ENCODE data around the gene DAB2IP.

Gene DAB2IP

DNA sequence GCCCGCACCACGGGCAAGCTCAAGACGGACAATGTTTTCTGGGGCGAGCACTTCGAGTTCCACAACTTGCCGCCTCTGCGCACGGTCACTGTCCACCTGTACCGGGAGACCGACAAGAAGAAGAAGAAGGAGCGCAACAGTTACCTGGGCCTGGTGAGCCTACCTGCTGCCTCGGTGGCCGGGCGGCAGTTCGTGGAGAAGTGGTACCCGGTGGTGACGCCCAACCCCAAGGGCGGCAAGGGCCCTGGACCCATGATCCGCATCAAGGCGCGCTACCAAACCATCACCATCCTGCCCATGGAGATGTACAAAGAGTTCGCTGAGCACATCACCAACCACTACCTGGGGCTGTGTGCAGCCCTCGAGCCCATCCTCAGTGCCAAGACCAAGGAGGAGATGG, 108.6 kb downstream of the DAB2IP start:
- WGBS (ENCODE audit: insufficient coverage, insufficient read length), result no CpG with 5 or more reads among the region's 23 CpGs
- Histone ChIP-seq H3K27me3 (ENCODE audit: control insufficient read depth, insufficient read depth, low read length) (no peaks in the 10 kb centered on the region), H3K36me3 (ENCODE audit: control insufficient read depth, insufficient read depth, low read length) (peaks cover 14% of the 10 kb centered on the region), H3K27ac (ENCODE audit: low read length) (no peak overlapping the region), H3K4me1 (ENCODE audit: control insufficient read depth, insufficient read depth, low read length) (no peaks in the 10 kb centered on the region), H3K4me3 (ENCODE audit: low read length) (no peak overlapping the region), H3K9me3 (ENCODE audit: control insufficient read depth, insufficient read depth, low read length) (no peaks in the 10 kb centered on the region)
- DNase-seq (ENCODE audit: low read depth, low spot score), result no peak

- Histone ChIP-seq H3K9me3 (ENCODE audit: control insufficient read depth, insufficient read depth, low read length) (no peaks in the 10 kb centered on the region), H3K27me3 (ENCODE audit: control insufficient read depth, insufficient read depth, low read length) (no peaks in the 10 kb centered on the region), H3K27ac (ENCODE audit: low read length) (no peak overlapping the region), H3K36me3 (ENCODE audit: control insufficient read depth, insufficient read depth, low read length) (peaks cover 14% of the 10 kb centered on the region), H3K4me1 (ENCODE audit: control insufficient read depth, insufficient read depth, low read length) (no peaks in the 10 kb centered on the region; the same call in 1 of the 2 replicates), H3K4me3 (ENCODE audit: low read length) (no peak overlapping the region)
- WGBS (ENCODE audit: insufficient coverage, insufficient read length), result no CpG with 5 or more reads among the region's 10 CpGs
- DNase-seq (ENCODE audit: low read depth, low spot score), result no peak
Measured at GRCh38 chr9:121760571-121760970, 109.1 kb downstream of the DAB2IP start.

DNA sequence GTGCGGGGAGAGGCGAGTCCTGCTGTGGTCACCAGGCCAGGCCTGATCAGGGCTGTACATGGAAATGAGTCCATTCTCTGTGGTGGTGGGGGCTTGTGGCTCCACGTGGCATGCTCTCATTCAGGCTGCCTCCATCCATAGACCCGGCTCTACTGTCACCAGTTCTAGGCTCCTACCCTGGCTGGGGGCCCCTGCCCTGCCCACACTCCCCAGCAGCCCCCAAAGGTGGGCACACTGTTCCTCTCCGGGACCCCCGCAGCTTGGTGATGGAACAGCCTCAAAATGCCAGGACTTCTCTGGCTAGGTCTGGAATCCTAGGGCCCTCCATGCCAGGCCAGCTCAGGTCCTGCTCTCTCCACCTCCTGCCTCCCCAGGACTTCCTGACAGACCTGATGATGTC, 111.7 kb downstream of the DAB2IP start:
- DNase-seq (ENCODE audit: low read depth, low spot score), result no peak
- H3K9me3 ChIP-seq (ENCODE audit: control insufficient read depth, insufficient read depth, low read length), result no peaks in the 10 kb centered on the region
- no peak overlapping the region for H3K27ac ChIP-seq (ENCODE audit: low read length)
- WGBS (ENCODE audit: insufficient coverage, insufficient read length), result no CpG with 5 or more reads among the region's 6 CpGs
- peaks cover 19% of the 10 kb centered on the region for H3K36me3 ChIP-seq (ENCODE audit: control insufficient read depth, insufficient read depth, low read length)
- no peaks in the 10 kb centered on the region; the same call in 1 of the 2 replicates for H3K4me1 ChIP-seq (ENCODE audit: control insufficient read depth, insufficient read depth, low read length)
- H3K27me3 ChIP-seq (ENCODE audit: control insufficient read depth, insufficient read depth, low read length), result no peaks in the 10 kb centered on the region
- no peak overlapping the region for H3K4me3 ChIP-seq (ENCODE audit: low read length)

GRCh38 chr9:121763561-121764370, 112.3 kb downstream of the DAB2IP start:
- DNase-seq (ENCODE audit: low read depth, low spot score), result no peak
- peaks cover 25% of the 10 kb centered on the region for H3K36me3 ChIP-seq (ENCODE audit: control insufficient read depth, insufficient read depth, low read length)
- WGBS (ENCODE audit: insufficient coverage, insufficient read length), result no CpG with 5 or more reads among the region's 21 CpGs

DNA sequence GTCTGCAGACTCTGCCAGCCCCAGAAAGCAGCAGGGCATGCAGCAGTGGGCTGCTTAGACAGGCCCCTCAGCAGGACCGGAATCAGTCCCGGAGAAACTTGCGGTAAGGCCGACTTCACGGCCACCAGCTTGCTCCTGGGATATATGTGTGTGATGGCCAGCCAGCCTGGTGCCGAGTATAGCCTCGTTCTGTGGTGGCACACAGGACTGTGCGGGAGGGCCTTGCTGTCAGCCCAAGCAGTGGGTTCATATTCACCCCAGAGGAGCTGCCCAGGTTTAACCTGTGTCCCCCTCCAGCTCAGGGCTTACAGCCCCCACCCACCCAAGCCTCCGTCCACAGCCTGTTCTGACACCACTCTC, 112.9 kb downstream of the DAB2IP start:
- DNase-seq (ENCODE audit: low read depth, low spot score), result no peak
- WGBS (ENCODE audit: insufficient coverage, insufficient read length), result no CpG with 5 or more reads among the region's 9 CpGs
- no peaks in the 10 kb centered on the region for H3K9me3 ChIP-seq (ENCODE audit: control insufficient read depth, insufficient read depth, low read length)
- peaks cover 25% of the 10 kb centered on the region for H3K36me3 ChIP-seq (ENCODE audit: control insufficient read depth, insufficient read depth, low read length)
- no peak overlapping the region for H3K4me3 ChIP-seq (ENCODE audit: low read length)
- no peaks in the 10 kb centered on the region for H3K27me3 ChIP-seq (ENCODE audit: control insufficient read depth, insufficient read depth, low read length)
- H3K27ac ChIP-seq (ENCODE audit: low read length), result no peak overlapping the region
- no peaks in the 10 kb centered on the region; the same call in 1 of the 2 replicates for H3K4me1 ChIP-seq (ENCODE audit: control insufficient read depth, insufficient read depth, low read length)

More at GRCh38 chr9:121763561-121764370, 112.3 kb downstream of the DAB2IP start:
- Histone ChIP-seq H3K9me3 (ENCODE audit: control insufficient read depth, insufficient read depth, low read length) (no peaks in the 10 kb centered on the region), H3K27ac (ENCODE audit: low read length) (no peak overlapping the region), H3K4me1 (ENCODE audit: control insufficient read depth, insufficient read depth, low read length) (no peaks in the 10 kb centered on the region; the same call in 1 of the 2 replicates), H3K4me3 (ENCODE audit: low read length) (no peak overlapping the region), H3K27me3 (ENCODE audit: control insufficient read depth, insufficient read depth, low read length) (no peaks in the 10 kb centered on the region)

DNA sequence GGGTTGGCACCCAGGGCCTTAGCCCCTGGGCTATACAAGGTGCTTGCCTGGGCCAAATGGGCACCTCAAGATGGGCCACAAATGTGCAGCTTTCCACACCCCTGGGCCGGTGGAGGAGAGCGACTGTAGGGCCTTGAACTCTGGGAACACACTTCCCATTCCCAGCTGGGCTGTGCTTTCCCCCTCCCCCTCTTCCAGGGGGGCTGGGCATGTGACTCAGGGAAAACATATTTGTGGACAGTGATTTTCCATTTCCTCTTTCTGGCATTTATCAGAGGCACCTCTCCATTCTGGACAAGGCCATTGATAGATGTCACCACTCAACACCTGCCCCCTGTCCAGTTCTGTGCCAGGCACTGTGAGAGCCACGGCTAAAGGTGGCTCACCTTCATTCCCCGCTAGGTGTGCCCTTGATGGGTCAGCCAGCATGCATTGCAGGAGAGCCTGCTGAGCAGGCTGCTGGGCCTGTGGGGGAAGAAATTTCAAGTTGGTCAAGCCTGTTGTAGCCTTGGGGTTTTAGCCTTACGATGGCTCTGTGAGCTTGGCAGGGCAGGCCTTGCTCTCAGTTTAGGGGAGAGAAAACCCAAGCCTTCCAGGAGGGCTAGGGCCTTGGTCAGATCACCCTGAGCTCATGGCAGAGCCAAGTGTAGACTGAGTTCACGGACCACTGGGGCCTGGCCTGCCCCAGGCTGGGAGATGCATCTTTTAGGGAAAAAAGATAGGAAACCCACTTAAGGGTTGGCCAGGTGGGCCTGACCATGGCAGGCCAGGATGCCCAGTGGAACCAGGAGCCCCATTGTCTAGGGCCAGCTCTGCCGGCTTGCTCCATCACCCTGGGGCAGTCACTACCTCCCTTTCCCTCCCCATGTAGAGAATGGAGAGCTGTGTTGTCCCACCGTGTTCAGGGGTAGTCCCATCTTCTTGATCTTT, 113.9 kb downstream of the DAB2IP start:
- Histone ChIP-seq H3K27ac (ENCODE audit: low read length) (no peak overlapping the region), H3K4me1 (ENCODE audit: control insufficient read depth, insufficient read depth, low read length) (no peaks in the 10 kb centered on the region; the same call in 1 of the 2 replicates), H3K4me3 (ENCODE audit: low read length) (no peak overlapping the region), H3K9me3 (ENCODE audit: control insufficient read depth, insufficient read depth, low read length) (no peaks in the 10 kb centered on the region), H3K27me3 (ENCODE audit: control insufficient read depth, insufficient read depth, low read length) (no peaks in the 10 kb centered on the region), H3K36me3 (ENCODE audit: control insufficient read depth, insufficient read depth, low read length) (peaks cover 19% of the 10 kb centered on the region)
- no peak for DNase-seq (ENCODE audit: low read depth, low spot score)
- WGBS (ENCODE audit: insufficient coverage, insufficient read length), result no CpG with 5 or more reads among the region's 8 CpGs

GRCh38 chr9:121766081-121766683, 114.7 kb downstream of the DAB2IP start:
- no peak overlapping the region for H3K4me3 ChIP-seq (ENCODE audit: low read length)
- WGBS (ENCODE audit: insufficient coverage, insufficient read length), result no CpG with 5 or more reads among the region's 19 CpGs
- H3K27me3 ChIP-seq (ENCODE audit: control insufficient read depth, insufficient read depth, low read length), result no peaks in the 10 kb centered on the region
- no peaks in the 10 kb centered on the region; the same call in 1 of the 2 replicates for H3K4me1 ChIP-seq (ENCODE audit: control insufficient read depth, insufficient read depth, low read length)
- no peak overlapping the region for H3K27ac ChIP-seq (ENCODE audit: low read length)
- H3K9me3 ChIP-seq (ENCODE audit: control insufficient read depth, insufficient read depth, low read length), result no peaks in the 10 kb centered on the region
- DNase-seq (ENCODE audit: low read depth, low spot score), result no peak
- H3K36me3 ChIP-seq (ENCODE audit: control insufficient read depth, insufficient read depth, low read length), result peaks cover 16% of the 10 kb centered on the region

GRCh38 chr9:121767171-121767769, 115.8 kb downstream of the DAB2IP start:
- H3K36me3 ChIP-seq (ENCODE audit: control insufficient read depth, insufficient read depth, low read length), result peaks cover 16% of the 10 kb centered on the region
- no peak overlapping the region for H3K4me3 ChIP-seq (ENCODE audit: low read length)
- H3K9me3 ChIP-seq (ENCODE audit: control insufficient read depth, insufficient read depth, low read length), result no peaks in the 10 kb centered on the region
- WGBS (ENCODE audit: insufficient coverage, insufficient read length), result no CpG with 5 or more reads among the region's 9 CpGs
- H3K27me3 ChIP-seq (ENCODE audit: control insufficient read depth, insufficient read depth, low read length), result no peaks in the 10 kb centered on the region
- no peak overlapping the region for H3K27ac ChIP-seq (ENCODE audit: low read length)
- no peaks in the 10 kb centered on the region; the same call in 1 of the 2 replicates for H3K4me1 ChIP-seq (ENCODE audit: control insufficient read depth, insufficient read depth, low read length)
- no peak for DNase-seq (ENCODE audit: low read depth, low spot score)

- no peaks in the 10 kb centered on the region for H3K27me3 ChIP-seq (ENCODE audit: control insufficient read depth, insufficient read depth, low read length)
Measured at GRCh38 chr9:121768416-121769015, 117.1 kb downstream of the DAB2IP start.

More at GRCh38 chr9:121768416-121769015, 117.1 kb downstream of the DAB2IP start:
- H3K9me3 ChIP-seq (ENCODE audit: control insufficient read depth, insufficient read depth, low read length), result no peaks in the 10 kb centered on the region
- DNase-seq (ENCODE audit: low read depth, low spot score), result no peak
- no CpG with 5 or more reads among the region's 15 CpGs for WGBS (ENCODE audit: insufficient coverage, insufficient read length)
- no peak overlapping the region for H3K27ac ChIP-seq (ENCODE audit: low read length)
- H3K4me1 ChIP-seq (ENCODE audit: control insufficient read depth, insufficient read depth, low read length), result no peaks in the 10 kb centered on the region; the same call in 1 of the 2 replicates
- H3K36me3 ChIP-seq (ENCODE audit: control insufficient read depth, insufficient read depth, low read length), result peaks cover 26% of the 10 kb centered on the region
- no peak overlapping the region for H3K4me3 ChIP-seq (ENCODE audit: low read length)
